Left colon (tissue), 2 donors: ENCODE measurements around the gene MXD1. TPM values are rescaled to one million over a fixed set of nuclear protein-coding genes. Genes with fewer than 3 reads are reported as not detected.
"Not testable (repeated sequence)": the region's sequence is repeated elsewhere in the genome, so short reads cannot be mapped to it uniquely, and the experiment has no call there.

Source experiments
- ATAC-seq: fragments of 200-7000 bp; cut with Tn5 transposase; one replicate; pipeline ENCODE4 v1.9.1; 2020; ENCODE audit warnings: mild to moderate bottlenecking, moderate library complexity
- DNase-seq, 2 donors: peaks; one replicate each; pipeline ENCODE4 v3.0.0-alpha.2; 2020
- intact Hi-C, 2 donors: fragments of 100-400 bp; cut with DNase I in 1 of 2; cut with micrococcal nuclease in 1 of 2; formaldehyde crosslinking; loops; one replicate each; pipeline versions ENCODE4 v1.11.2 to v1.14.0; 2022; cut with DNase I, micrococcal nuclease
- long read RNA-seq: library from polyadenylated mRNA; unstranded; transcript quantifications from one replicate; pipeline ENCODE4 v2.0.0, GENCODE V29; 2021
- total RNA-seq, 2 donors: library from RNA; stranded (reverse); fragmentation: NEBNext Ultra II Directional; extraction: Animal tissue kit (Norgen Biotek cat#: 25700); gene quantifications; one replicate each; pipeline ENCODE4 v1.2.1, GENCODE V29; 2021
- donor health status: DM: no; HTN: no; CAD: no.
- donor health status: DM: yes; HTN: yes; CAD: no.

The MXD1 gene
- 100 to 1,000 TPM; 136 to 244 TPM for total RNA-seq
- long read RNA-seq, full-length matches to known transcripts, result 5 of 43 reads
- long read RNA-seq, partial matches to known transcripts, result 4 of 43 reads
- long read RNA-seq, other reads (novel, unspliced or antisense), result 34 of 43 reads

GRCh38 chr2:69914950-69915945 is at the start of gene MXD1:
MXD1 (plus strand) TSS chr2:69915109; CDS start chr2:69915331, 222 bp downstream.
- intact Hi-C loops, result loop anchor here (5.0 kb wide), 2 partner anchors 157 to 227 kb away; no protein-coding TSS in a partner anchor
- ATAC-seq, result peak; percentile 80
- peak; percentile 38 to 99 for DNase-seq

GRCh38 chr2:69888451-69888850 is 26.5 kb upstream of the MXD1 start:
- ATAC-seq (no peak), DNase-seq (no peak)
- intact Hi-C loops, result no loop called here

GRCh38 chr2:69889302-69889701 is 25.6 kb upstream of the MXD1 start:
- ATAC-seq (no peak), DNase-seq (no peak)
- intact Hi-C loops, result no loop called here

GRCh38 chr2:69890881-69891280 is 24.0 kb upstream of the MXD1 start:
- intact Hi-C loops, result no loop called here
- ATAC-seq (no peak), DNase-seq (no peak)

GRCh38 chr2:69892838-69893424 is 22.0 kb upstream of the MXD1 start:
- DNase-seq, intact Hi-C loops, ATAC-seq: not testable (repeated sequence)

- DNase-seq (peak; percentile 75 to 79), ATAC-seq (peak; percentile 94)
- intact Hi-C loops, result no loop called here
These were observed 21.0 kb upstream of the MXD1 start, which contains the start of gene SNRNP27 for GRCh38 chr2:69893684-69894551. SNRNP27 (plus strand) TSS chr2:69893956; CDS start chr2:69893985, 29 bp downstream.

- ATAC-seq, intact Hi-C loops: not testable (repeated sequence)
- DNase-seq, result peak in 1 of 2 donors; percentile 10
These were observed 20.2 kb upstream of the MXD1 start for GRCh38 chr2:69894737-69895136.

GRCh38 chr2:69902213-69902922 is 12.5 kb upstream of the MXD1 start:
- DNase-seq, result peak in 1 of 2 donors; percentile 14
- intact Hi-C loops, result no loop called here
- no peak for ATAC-seq

GRCh38 chr2:69907216-69907615 is 7.7 kb upstream of the MXD1 start:
- ATAC-seq (no peak), DNase-seq (no peak)
- intact Hi-C loops, result no loop called here

- ATAC-seq (no peak), DNase-seq (no peak)
- intact Hi-C loops, result loop anchor here (5.0 kb wide), 2 partner anchors 160 to 230 kb away; no protein-coding TSS in a partner anchor
These were observed 2.8 kb upstream of the MXD1 start for GRCh38 chr2:69911985-69912563.

- intact Hi-C loops, result loop anchor here (5.0 kb wide), 2 partner anchors 158 to 228 kb away; no protein-coding TSS in a partner anchor
- ATAC-seq (peak; percentile 81), DNase-seq (peak in 1 of 2 donors; percentile 100)
These were observed 552 bp upstream of the MXD1 start for GRCh38 chr2:69914164-69914949.

- DNase-seq (no peak), ATAC-seq (no peak)
- intact Hi-C loops, result no loop called here
These were observed 1.2 kb downstream of the MXD1 start for GRCh38 chr2:69916106-69916505.

- ATAC-seq (no peak), DNase-seq (no peak)
- intact Hi-C loops, result no loop called here
These were observed 2.9 kb downstream of the MXD1 start for GRCh38 chr2:69917852-69918251.

- no peak for DNase-seq
- ATAC-seq, result no peak
- intact Hi-C loops, result no loop called here
These were observed 3.5 kb downstream of the MXD1 start for GRCh38 chr2:69918401-69918800.

GRCh38 chr2:69923116-69923515 is 8.2 kb downstream of the MXD1 start:
- ATAC-seq, result no peak
- no peak for DNase-seq
- intact Hi-C loops, result no loop called here

- DNase-seq (no peak), ATAC-seq (peak; percentile 15)
- intact Hi-C loops, result no loop called here
These were observed 12.1 kb downstream of the MXD1 start for GRCh38 chr2:69926849-69927515.
